Heart left ventricle (tissue), 13 donors: ENCODE data around the gene APOBEC3G.

Source experiments
- CTCF ChIP-seq, 12 donors: fragments of 200-600 bp; sonication (generic) in 4 of 12; IDR thresholded peaks; one replicate each; pipeline versions ENCODE4 v1.5.0 to v1.8.0; 2018 to 2022; ENCODE audit warnings: antibody characterized with exemption in 12 of 12, mild to moderate bottlenecking in 5 of 12
- POLR2A ChIP-seq, 2 donors: fragments of 450-650 bp; IDR thresholded peaks; one replicate each; pipeline ENCODE4 v1.6.1; 2017; ENCODE audit warnings: antibody characterized with exemption in 2 of 2, mild to moderate bottlenecking in 2 of 2, moderate library complexity in 2 of 2
- donor health status: ischemic (EF 13 %, LVEDD 7.1; RV severe dilation, severe dysfunction).
- donor health status: DM: no; HTN: yes; CAD: no.
- donor health status: DM: no; HTN: no; CAD: no.
- donor health status: ischemic (EF 25% LVEDD 6.9; RV normal size, moderate dysfunction).
- donor health status: ischemic (EF 25% LVEDD 5.7; RV mildly dilated, moderate dysfunction).
- donor health status: ischemic (EF 35%, LVEDD 5.7; RV mildly dilated, moderate dysfunction).
- donor health status: nonischemic (EF 11% LVEDD 7.7; RV severe dilation, severe dysfunction).
- donor health status: DM: yes; HTN: yes; CAD: no.
- donor health status: PGD.
- donor health status: ischemic (EF 29% LVEDD 5.4; RV normal size, mild dysfunction).
- donor health status: nonischemic (EF 23%, LVEDD 6.1; RV moderate dilation, normal function).

DNA sequence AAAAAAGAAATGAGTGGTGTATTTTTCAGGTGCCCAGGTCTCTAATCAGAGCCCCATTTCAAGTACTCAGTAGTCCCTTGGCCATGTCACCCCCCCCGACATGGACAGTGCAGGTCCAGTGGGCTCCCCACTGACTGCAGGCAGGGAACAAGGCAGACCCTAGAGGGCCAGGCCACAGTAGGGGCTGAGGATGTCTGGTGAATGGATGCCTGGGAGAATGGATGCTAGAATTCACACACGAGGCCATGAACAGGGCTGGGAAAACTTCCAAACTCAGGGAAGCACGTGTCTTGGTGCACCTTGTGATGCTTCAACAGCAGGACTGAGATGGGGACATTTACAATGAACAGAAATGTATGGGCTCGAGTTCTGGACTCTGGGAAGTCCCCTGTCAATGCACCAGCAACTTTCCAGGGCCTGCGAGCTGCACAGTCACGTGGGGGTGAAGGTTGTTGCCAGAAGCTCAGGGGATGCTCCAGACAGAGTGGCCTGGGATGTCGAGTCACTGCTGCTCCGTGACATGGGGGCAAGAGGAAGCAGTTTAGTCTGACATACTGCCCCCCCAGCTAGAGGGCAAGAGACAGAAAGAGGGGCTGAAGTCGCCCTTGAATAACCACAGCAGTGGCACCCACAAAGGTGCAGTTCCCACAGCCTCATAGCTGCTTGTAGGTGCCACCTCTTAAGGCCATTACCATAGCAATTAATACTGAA is 3.1 kb downstream of the APOBEC3G start:
- TF ChIP-seq CTCF (IDR thresholded peaks at IDR 0.05) (no peak), POLR2A (IDR thresholded peaks at IDR 0.05) (no peak)
